H1 (cell line): ENCODE measurements around the gene MS4A3. TPM values are rescaled to one million over a fixed set of nuclear protein-coding genes. Genes with fewer than 3 reads are reported as not detected.

Source experiments
- SAP30 ChIP-seq: fragments of 300-600 bp; sonication (generic); IDR thresholded peaks from 2 replicates; pipeline ENCODE4 v1.7.1; 2012; ENCODE audit warnings: low read length, moderate library complexity, mild to moderate bottlenecking, inconsistent platforms; ENCODE audit not compliant: insufficient read depth, insufficient replicate concordance
- polyA plus RNA-seq, 7 experiments: library from polyadenylated mRNA; depleted of rRNA in 3 of 7; stranded (reverse) in 5 of 7; unstranded in 2 of 7; fragments of >200 nt in 5 of 7; fragments of 200-250 nt in 2 of 7; gene quantifications; 1 replicate in 5 of 7; 2 replicates in 1 of 7; 4 replicates in 1 of 7; pipeline versions ENCODE4 v1.2.1 to v1.2.3, GENCODE V29; 2011 to 2013; ENCODE audit warnings: missing spikeins in 2 of 7, mixed read lengths in 2 of 7
- total RNA-seq: library from RNA; stranded (reverse); fragmentation: NEBNext Ultra II Directional; extraction: Animal tissue kit (Norgen Biotek cat#: 25700); gene quantifications from 2 replicates; pipeline ENCODE4 v1.2.1, GENCODE V29; 2021

The MS4A3 gene
- total and polyA plus RNA-seq, 2 of the 8 experiments (the other 6 are each of a cell fraction or from before 2014, with no cell fraction given), result not detected

DNA sequence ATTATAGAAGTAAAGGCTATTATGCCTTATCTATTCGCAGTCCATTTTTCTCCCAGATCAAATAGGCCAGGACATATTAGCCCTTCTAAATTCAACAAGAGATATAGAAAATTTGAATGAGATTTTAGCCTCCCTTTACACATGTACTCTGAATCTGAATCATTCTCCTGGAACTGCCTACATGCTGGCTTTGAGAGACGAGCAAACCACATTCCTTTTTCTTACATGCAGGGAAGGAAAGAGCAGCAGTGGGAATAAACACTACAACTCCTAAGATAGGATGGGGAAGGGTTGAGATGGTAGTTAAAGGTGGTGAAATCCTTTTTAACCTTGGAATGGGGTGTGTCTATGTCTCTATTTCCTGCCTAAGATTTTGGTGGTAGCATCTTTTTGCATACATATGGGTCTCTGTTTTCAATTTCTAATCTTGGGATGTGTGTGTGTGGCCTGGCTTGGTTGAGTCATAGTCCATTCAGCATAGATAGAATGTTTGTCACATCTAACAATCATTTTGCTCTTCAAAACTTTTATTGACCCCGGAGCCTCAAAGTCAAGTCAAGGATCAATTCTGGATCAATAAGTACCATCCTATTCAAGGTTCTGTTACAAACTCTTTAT, 27.3 kb upstream of the MS4A3 start (continued):
- TF ChIP-seq SAP30, result no peak
